Mesothelial cell of epicardium (in vitro differentiated cells): Measurements from ENCODE around the gene PBOV1. TPM values are rescaled to one million over a fixed set of nuclear protein-coding genes. Genes with fewer than 3 reads are reported as not detected.
A peak's percentile ranks its signal among the peaks of the same experiment; 100 is the strongest.

Experiments
- DNase-seq, 2 experiments: peaks; one replicate each; pipeline ENCODE4 v3.0.0; 2021; ENCODE audit warnings: low spot score in 2 of 2; ENCODE audit not compliant: unreplicated experiment in 2 of 2
- H3K27ac Mint-ChIP-seq: 2 replicates; pipeline ENCODE4 v1.8.0; 2021; ENCODE audit warnings: mixed read lengths
- H3K27me3 Mint-ChIP-seq: 2 replicates; pipeline ENCODE4 v1.8.0; 2021; ENCODE audit warnings: low read depth, mixed read lengths
- H3K36me3 Mint-ChIP-seq: 2 replicates; pipeline ENCODE4 v1.8.0; 2021; ENCODE audit warnings: mixed read lengths
- H3K4me1 Mint-ChIP-seq: 2 replicates; pipeline ENCODE4 v1.8.0; 2021; ENCODE audit warnings: mixed read lengths
- H3K4me3 Mint-ChIP-seq: 2 replicates; pipeline ENCODE4 v1.8.0; 2021; ENCODE audit warnings: mild to moderate bottlenecking, moderate library complexity, mixed read lengths
- H3K9me3 Mint-ChIP-seq: 2 replicates; pipeline ENCODE4 v1.8.0; 2021; ENCODE audit warnings: mixed read lengths
- total RNA-seq: library from RNA; stranded (reverse); gene quantifications from 3 replicates; pipeline ENCODE4 v1.2.1, GENCODE V29; 2021
- TF ChIP-seq, protein P1 (sequence below): fragments of 200-600 bp; sonication (generic); IDR thresholded peaks from one replicate; pipeline ENCODE4 v1.5.0; 2021; ENCODE audit warnings: antibody characterized with exemption; ENCODE audit not compliant: unreplicated experiment

Gene PBOV1
- total RNA-seq, 1 donor from 2014 or later = not detected

GRCh38 chr6:138238368-138238767 lies 20.1 kb upstream of the PBOV1 start:
- DNase-seq = no peak
- no peaks in the 10 kb centered on the region for H3K27me3 Mint-ChIP-seq
- no peaks in the 10 kb centered on the region for H3K36me3 Mint-ChIP-seq
- H3K27ac Mint-ChIP-seq = no peak overlapping the region
- no peaks in the 10 kb centered on the region for H3K9me3 Mint-ChIP-seq
- H3K4me1 Mint-ChIP-seq = peaks cover 20% of the 10 kb centered on the region
- TF ChIP-seq, protein P1, sequence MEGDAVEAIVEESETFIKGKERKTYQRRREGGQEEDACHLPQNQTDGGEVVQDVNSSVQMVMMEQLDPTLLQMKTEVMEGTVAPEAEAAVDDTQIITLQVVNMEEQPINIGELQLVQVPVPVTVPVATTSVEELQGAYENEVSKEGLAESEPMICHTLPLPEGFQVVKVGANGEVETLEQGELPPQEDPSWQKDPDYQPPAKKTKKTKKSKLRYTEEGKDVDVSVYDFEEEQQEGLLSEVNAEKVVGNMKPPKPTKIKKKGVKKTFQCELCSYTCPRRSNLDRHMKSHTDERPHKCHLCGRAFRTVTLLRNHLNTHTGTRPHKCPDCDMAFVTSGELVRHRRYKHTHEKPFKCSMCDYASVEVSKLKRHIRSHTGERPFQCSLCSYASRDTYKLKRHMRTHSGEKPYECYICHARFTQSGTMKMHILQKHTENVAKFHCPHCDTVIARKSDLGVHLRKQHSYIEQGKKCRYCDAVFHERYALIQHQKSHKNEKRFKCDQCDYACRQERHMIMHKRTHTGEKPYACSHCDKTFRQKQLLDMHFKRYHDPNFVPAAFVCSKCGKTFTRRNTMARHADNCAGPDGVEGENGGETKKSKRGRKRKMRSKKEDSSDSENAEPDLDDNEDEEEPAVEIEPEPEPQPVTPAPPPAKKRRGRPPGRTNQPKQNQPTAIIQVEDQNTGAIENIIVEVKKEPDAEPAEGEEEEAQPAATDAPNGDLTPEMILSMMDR = no peak
- no peak overlapping the region for H3K4me3 Mint-ChIP-seq

- no peak overlapping the region for H3K27ac Mint-ChIP-seq
- no peak for DNase-seq
- no peak overlapping the region for H3K4me3 Mint-ChIP-seq
- no peaks in the 10 kb centered on the region for H3K27me3 Mint-ChIP-seq
- TF ChIP-seq, protein P1 = no peak
- H3K36me3 Mint-ChIP-seq = no peaks in the 10 kb centered on the region
- no peaks in the 10 kb centered on the region for H3K9me3 Mint-ChIP-seq
- peaks cover 20% of the 10 kb centered on the region for H3K4me1 Mint-ChIP-seq
Measured at GRCh38 chr6:138237463-138237862, 19.2 kb upstream of the PBOV1 start.

- H3K4me1 Mint-ChIP-seq = peaks cover 30% of the 10 kb centered on the region
- no peak for DNase-seq
- H3K9me3 Mint-ChIP-seq = no peaks in the 10 kb centered on the region
- TF ChIP-seq, protein P1 = no peak
- no peak overlapping the region for H3K4me3 Mint-ChIP-seq
- H3K27me3 Mint-ChIP-seq = no peaks in the 10 kb centered on the region
- no peak overlapping the region for H3K27ac Mint-ChIP-seq
- no peaks in the 10 kb centered on the region for H3K36me3 Mint-ChIP-seq
Measured at GRCh38 chr6:138235693-138236092, 17.4 kb upstream of the PBOV1 start.

- no peaks in the 10 kb centered on the region for H3K36me3 Mint-ChIP-seq
- DNase-seq = no peak
- no peaks in the 10 kb centered on the region for H3K27me3 Mint-ChIP-seq
- no peaks in the 10 kb centered on the region for H3K9me3 Mint-ChIP-seq
- H3K4me3 Mint-ChIP-seq = no peak overlapping the region
- peaks cover 33% of the 10 kb centered on the region for H3K4me1 Mint-ChIP-seq
- no peak overlapping the region for H3K27ac Mint-ChIP-seq
- TF ChIP-seq, protein P1 = no peak
Measured at GRCh38 chr6:138235205-138235604, 16.9 kb upstream of the PBOV1 start.

DNA sequence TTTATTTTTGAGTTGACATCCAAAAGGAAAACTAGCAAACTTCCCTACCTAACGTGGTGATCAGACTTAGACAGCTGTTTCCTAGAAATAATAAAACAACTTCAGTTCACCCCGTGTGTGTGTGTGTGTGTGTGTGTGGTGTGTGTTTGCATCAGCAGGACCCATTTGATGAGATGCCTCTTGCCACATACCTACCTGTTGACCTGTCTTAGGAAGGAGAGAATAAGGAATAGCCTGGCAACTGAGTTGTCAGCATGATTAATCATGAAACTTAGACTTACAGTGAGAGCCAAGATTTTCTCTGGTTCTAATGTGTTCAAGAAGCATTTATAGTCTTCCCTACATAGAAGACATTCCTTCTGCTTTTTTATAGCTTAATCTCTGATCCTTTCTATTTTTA lies 16.1 kb upstream of the PBOV1 start:
- TF ChIP-seq, protein P1 = no peak
- Mint-ChIP-seq H3K27ac (no peak overlapping the region), H3K4me1 (peaks cover 33% of the 10 kb centered on the region), H3K36me3 (no peaks in the 10 kb centered on the region), H3K4me3 (no peak overlapping the region), H3K9me3 (no peaks in the 10 kb centered on the region), H3K27me3 (no peaks in the 10 kb centered on the region)
- no peak for DNase-seq

DNA sequence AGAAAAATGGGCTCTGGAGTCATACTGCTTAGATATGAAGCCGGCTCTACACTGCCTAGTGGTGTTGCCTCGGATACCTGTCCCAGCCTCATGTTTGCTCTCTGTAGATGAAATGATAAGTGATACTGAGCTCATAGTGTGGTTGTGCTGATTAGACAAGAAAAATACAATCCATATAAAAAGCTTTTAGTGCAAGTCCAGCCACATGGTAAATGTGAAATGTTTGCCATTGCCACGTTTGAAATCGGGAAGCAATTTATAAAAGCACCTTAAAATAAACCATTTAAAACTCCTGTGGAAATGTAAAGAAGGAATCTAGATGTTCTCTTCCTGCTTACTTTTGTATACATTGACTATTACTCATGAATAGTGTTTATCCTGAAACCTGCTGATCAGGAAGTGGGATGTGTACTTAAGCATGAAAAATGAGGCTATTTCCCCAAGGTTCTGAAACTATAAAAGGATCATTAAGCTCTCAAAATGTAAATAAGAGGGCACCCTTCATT lies 13.1 kb upstream of the PBOV1 start:
- H3K4me3 Mint-ChIP-seq = no peak overlapping the region
- TF ChIP-seq, protein P1 = no peak
- peak overlapping the region; percentile 27 for H3K27ac Mint-ChIP-seq

More for the DNA sequence above, 13.1 kb upstream of the PBOV1 start:
- no peaks in the 10 kb centered on the region for H3K27me3 Mint-ChIP-seq
- DNase-seq = no peak
- no peaks in the 10 kb centered on the region for H3K9me3 Mint-ChIP-seq
- peaks cover 45% of the 10 kb centered on the region for H3K4me1 Mint-ChIP-seq
- no peaks in the 10 kb centered on the region for H3K36me3 Mint-ChIP-seq
